ENCODE results near the gene EIF5.

The EIF5 gene

GRCh38 chr14:103332143-103332919 lies 1.7 kb upstream of the EIF5 start:
- TF ChIP-seq CTCF (IDR thresholded peaks at IDR 0.05): no peak

GRCh38 chr14:103334644-103335622 lies 896 bp downstream of the EIF5 start:
- no peak for TF ChIP-seq CTCF (IDR thresholded peaks at IDR 0.05)

- TF ChIP-seq CTCF (IDR thresholded peaks at IDR 0.05): no peak
Observed at GRCh38 chr14:103336191-103336590, 2.2 kb downstream of the EIF5 start.

- no peak for TF ChIP-seq CTCF (IDR thresholded peaks at IDR 0.05)
Observed at GRCh38 chr14:103337794-103338193, 3.8 kb downstream of the EIF5 start.

- TF ChIP-seq CTCF (IDR thresholded peaks at IDR 0.05): no peak
Observed at GRCh38 chr14:103339561-103339960, 5.5 kb downstream of the EIF5 start.

GRCh38 chr14:103340480-103341212 lies 6.6 kb downstream of the EIF5 start:
- TF ChIP-seq CTCF (IDR thresholded peaks at IDR 0.05): no peak

Measured in LNCAP (cell line).